GM12878 (cell line): Measurements from ENCODE around the gene STRADB. TPM values are rescaled to one million over a fixed set of nuclear protein-coding genes. Genes with fewer than 3 reads are reported as not detected.

Source experiments
- ATAC-seq: fragments of 200-7000 bp; cut with Tn5 transposase; 3 replicates; pipeline ENCODE4 v1.9.1; 2020; ENCODE audit warnings: mild to moderate bottlenecking, moderate library complexity
- BruUV-seq: library from RNA; stranded (reverse); fragments of 400-500 nt; replicated peaks from 2 replicates; lab custom pipeline; 2021; lab: Mats Ljungman, UMichigan
- CTCF ChIA-PET: fragments of 300-600 bp; sonication (Branson Sonifier 250); formaldehyde crosslinking; extraction: SDS; loops from one replicate; lab custom pipeline; 2021; ENCODE audit warnings: inconsistent platforms; lab: Yijun Ruan, JAX
- POLR2A ChIA-PET: fragments of 350-600 bp; formaldehyde crosslinking; extraction: SDS; loops from one replicate; lab custom pipeline; 2021; ENCODE audit warnings: inconsistent platforms; lab: Charles Lee
- RAD21 ChIA-PET: fragments of 300-600 bp; sonication (Branson Sonifier 250); formaldehyde crosslinking; loops from one replicate; lab custom pipeline; 2023; ENCODE audit warnings: antibody characterized with exemption; ENCODE audit not compliant: unreplicated experiment; lab: Charles Lee
- SMC1A ChIA-PET: fragments of 300-600 bp; sonication (Branson Sonifier 250); formaldehyde crosslinking; loops from one replicate; lab custom pipeline; 2023; ENCODE audit not compliant: unreplicated experiment, uncharacterized antibody; lab: Charles Lee
- DNase-seq: peaks from one replicate; pipeline ENCODE4 v3.0.0-alpha.2; 2011; ENCODE audit warnings: low read depth, low spot score
- FAIRE-seq: peaks from 3 replicates; lab custom pipeline; 2011; peaks lifted over from hg19 to GRCh38; lab: Jason Lieb, UNC
- H2AFZ ChIP-seq: 2 replicates; pipeline ENCODE4 v1.6.0; 2011; ENCODE audit warnings: low read depth, low read length, control low read depth; ENCODE audit not compliant: control insufficient read depth
- H3K27ac ChIP-seq: 2 replicates; pipeline ENCODE4 v1.5.1; 2011; ENCODE audit warnings: control low read depth; ENCODE audit not compliant: control insufficient read depth, insufficient read depth
- H3K27me3 ChIP-seq, 2 experiments: replicated peaks in 1 of 2; 2 replicates each; pipeline versions ENCODE4 v1.6.0 to v1.6.1; 2011; ENCODE audit warnings: low read length in 1 of 2; ENCODE audit not compliant: control insufficient read depth in 2 of 2, insufficient read depth in 2 of 2
- H3K36me3 ChIP-seq, 2 experiments: 2 replicates each; pipeline ENCODE4 v1.5.1; 2011; ENCODE audit warnings: low read length in 1 of 2; ENCODE audit not compliant: control insufficient read depth in 2 of 2, insufficient read depth in 2 of 2
- H3K4me1 ChIP-seq: 2 replicates; pipeline ENCODE4 v1.6.1; 2011; ENCODE audit warnings: mild to moderate bottlenecking, low read length, moderate library complexity, mixed read lengths; ENCODE audit not compliant: control insufficient read depth, insufficient read depth
- H3K4me2 ChIP-seq: 2 replicates; pipeline ENCODE4 v1.6.0; 2011; ENCODE audit warnings: control low read depth; ENCODE audit not compliant: control insufficient read depth, insufficient read depth
- H3K4me3 ChIP-seq: fragments of 200-600 bp; sonication (generic); 2 replicates; pipeline ENCODE4 v1.5.1; 2016
- H3K79me2 ChIP-seq: 2 replicates; pipeline ENCODE4 v1.6.0; 2011; ENCODE audit warnings: low read length; ENCODE audit not compliant: control insufficient read depth, insufficient read depth
- H3K9ac ChIP-seq: 2 replicates; pipeline ENCODE4 v1.8.0; 2011; ENCODE audit warnings: low read length, control low read depth, mixed read lengths; ENCODE audit not compliant: control insufficient read depth, insufficient read depth
- H3K9me3 ChIP-seq: replicated peaks from 3 replicates; pipeline ENCODE4 v1.5.1; 2011; ENCODE audit warnings: mild to moderate bottlenecking, low read length; ENCODE audit not compliant: control insufficient read depth, insufficient read depth
- H4K20me1 ChIP-seq: 2 replicates; pipeline ENCODE4 v1.6.0; 2011; ENCODE audit not compliant: control insufficient read depth, insufficient read depth
- CREM ChIP-seq: IDR thresholded peaks from 2 replicates; pipeline ENCODE4 v1.6.1; 2014; ENCODE audit warnings: antibody characterized with exemption, low read depth
- EED ChIP-seq: sonication (generic); IDR thresholded peaks from 2 replicates; pipeline ENCODE4 v1.6.1; 2016; ENCODE audit warnings: antibody characterized with exemption, low read depth
- EP300 ChIP-seq, 2 experiments: fragments of 150-350 bp in 1 of 2; IDR thresholded peaks; 2 replicates each; pipeline ENCODE4 v1.6.1; 2011 to 2012; ENCODE audit warnings: low read depth in 2 of 2, low read length in 2 of 2, borderline replicate concordance in 1 of 2, improper control_type of control experiment in 1 of 2, inconsistent platforms in 1 of 2; ENCODE audit not compliant: control insufficient read depth in 1 of 2
- JUNB ChIP-seq: IDR thresholded peaks from 2 replicates; pipeline ENCODE4 v1.6.1; 2016; ENCODE audit warnings: antibody characterized with exemption, mild to moderate bottlenecking
- NR2C2 ChIP-seq: IDR thresholded peaks from 2 replicates; pipeline ENCODE4 v1.6.1; 2011; ENCODE audit warnings: borderline replicate concordance, low read depth; ENCODE audit not compliant: control insufficient read depth, insufficient read length
- POLR2AphosphoS2 ChIP-seq: IDR thresholded peaks from 2 replicates; pipeline ENCODE4 v1.6.1; 2011; ENCODE audit warnings: low read depth, mild to moderate bottlenecking, low read length, improper control_type of control experiment, moderate library complexity
- RAD21 ChIP-seq: IDR thresholded peaks from 2 replicates; pipeline ENCODE4 v1.6.1; 2011; ENCODE audit warnings: mild to moderate bottlenecking, low read depth, low read length, moderate library complexity; ENCODE audit not compliant: insufficient read depth
- SMC3 ChIP-seq: IDR thresholded peaks from 2 replicates; pipeline ENCODE4 v1.6.1; 2011; ENCODE audit warnings: low read length, improper control_type of control experiment, borderline replicate concordance
- SRF ChIP-seq, 2 experiments: IDR thresholded peaks; 2 replicates each; pipeline ENCODE4 v1.6.1; 2011; ENCODE audit warnings: low read depth in 2 of 2, low read length in 2 of 2, mild to moderate bottlenecking in 1 of 2, moderate library complexity in 1 of 2
- TCF12 ChIP-seq: IDR thresholded peaks from 2 replicates; pipeline ENCODE4 v1.6.1; 2011; ENCODE audit warnings: low read depth, mild to moderate bottlenecking, low read length
- TCF3 ChIP-seq: IDR thresholded peaks from 2 replicates; pipeline ENCODE4 v1.6.1; 2012; ENCODE audit warnings: low read depth, mild to moderate bottlenecking, low read length, borderline replicate concordance; ENCODE audit not compliant: insufficient read depth
- ZBED1 ChIP-seq: IDR thresholded peaks from 2 replicates; pipeline ENCODE4 v1.6.1; 2016; ENCODE audit warnings: borderline replicate concordance
- ZNF24 ChIP-seq: fragments of 450-650 bp; IDR thresholded peaks from 2 replicates; pipeline ENCODE4 v1.6.1; 2017; ENCODE audit warnings: antibody characterized with exemption, mild to moderate bottlenecking
- ZSCAN29 ChIP-seq: fragments of 450-650 bp; IDR thresholded peaks from 2 replicates; pipeline ENCODE4 v1.6.1; 2017; ENCODE audit warnings: mild to moderate bottlenecking, moderate library complexity
- WGBS: methylation state at CpG from one replicate; pipeline ENCODE4 v1.1.6; 2016; ENCODE audit warnings: low lambda C conversion rate; ENCODE audit not compliant: insufficient replicate concordance, insufficient coverage; ENCODE audit errors: missing lambda C conversion rate; 5-methylcytosine and 5-hydroxymethylcytosine counted together
- in situ Hi-C: fragments of 300-500 bp; cut with MboI; formaldehyde crosslinking; loops from 9 replicates; pipeline ENCODE4 v1.14.3; 2018; ENCODE audit warnings: mixed read lengths
- intact Hi-C: fragments of 100-400 bp; cut with micrococcal nuclease; formaldehyde crosslinking; loops from one replicate; pipeline ENCODE4 v1.14.2; 2022; ENCODE audit not compliant: unreplicated experiment
- polyA plus RNA-seq, 11 experiments: library from polyadenylated mRNA; depleted of rRNA in 4 of 11; unstranded in 6 of 11; stranded (reverse) in 5 of 11; fragments of >200 nt; fragmentation: Nextera tagmentation in 4 of 11; fragmentation: Illumina TruSeq in 1 of 11; extraction: Ambion mirVana in 4 of 11; extraction: Trizol in 1 of 11; gene quantifications; 1 replicate in 1 of 11; 2 replicates in 10 of 11; pipeline versions ENCODE4 v1.2.1 to v1.2.3, GENCODE V29; 2011 to 2016; ENCODE audit warnings: inconsistent platforms in 2 of 11, missing spikeins in 2 of 11, low read depth in 1 of 11
- total RNA-seq, 4 experiments: library from RNA; depleted of rRNA in 3 of 4; stranded (reverse); fragments of >200 nt in 3 of 4; fragmentation: Illumina TruSeq in 1 of 4; extraction: Trizol in 1 of 4; gene quantifications; 2 replicates each; pipeline versions ENCODE4 v1.2.1 to v1.2.3, GENCODE V29; 2013 to 2021
- TF ChIP-seq, protein P1 (sequence below): IDR thresholded peaks from 2 replicates; pipeline ENCODE4 v1.6.1; 2011; ENCODE audit warnings: low read depth, low read length, improper control_type of control experiment, borderline replicate concordance
- TF ChIP-seq, protein P2 (sequence below): IDR thresholded peaks from 2 replicates; pipeline ENCODE4 v1.6.1; 2011; ENCODE audit warnings: borderline replicate concordance, low read depth, mild to moderate bottlenecking, moderate library complexity, low read length; ENCODE audit not compliant: insufficient read depth, poor library complexity, severe bottlenecking

STRADB gene
- total and polyA plus RNA-seq, 10 of the 15 experiments (the other 5 are each of a cell fraction or from before 2014, with no cell fraction given), result 7.6 to 58.3 (median 32.2) TPM

DNA sequence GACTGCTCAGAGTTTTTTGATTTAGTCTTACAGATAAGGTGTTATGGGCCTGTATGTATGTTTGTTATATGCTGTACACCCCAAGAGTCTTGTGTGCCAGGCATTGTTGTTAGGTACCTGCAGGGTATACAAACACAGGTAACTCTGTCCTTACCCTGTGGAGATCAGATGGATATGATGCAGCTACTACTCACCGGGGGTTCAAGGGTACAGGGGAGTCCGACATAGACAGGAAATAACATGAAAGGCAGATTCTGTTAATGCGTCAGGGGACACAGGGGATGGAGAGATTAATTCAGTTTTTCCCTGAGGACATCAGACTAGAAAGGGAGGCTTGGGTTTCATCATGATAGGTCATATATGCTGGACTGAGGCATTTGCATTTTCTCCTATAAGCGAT, 31.6 kb upstream of the STRADB start (continued):
- TF ChIP-seq RAD21 (no peak), ZSCAN29 (no peak), SMC3 (no peak), POLR2AphosphoS2 (no peak)

DNA sequence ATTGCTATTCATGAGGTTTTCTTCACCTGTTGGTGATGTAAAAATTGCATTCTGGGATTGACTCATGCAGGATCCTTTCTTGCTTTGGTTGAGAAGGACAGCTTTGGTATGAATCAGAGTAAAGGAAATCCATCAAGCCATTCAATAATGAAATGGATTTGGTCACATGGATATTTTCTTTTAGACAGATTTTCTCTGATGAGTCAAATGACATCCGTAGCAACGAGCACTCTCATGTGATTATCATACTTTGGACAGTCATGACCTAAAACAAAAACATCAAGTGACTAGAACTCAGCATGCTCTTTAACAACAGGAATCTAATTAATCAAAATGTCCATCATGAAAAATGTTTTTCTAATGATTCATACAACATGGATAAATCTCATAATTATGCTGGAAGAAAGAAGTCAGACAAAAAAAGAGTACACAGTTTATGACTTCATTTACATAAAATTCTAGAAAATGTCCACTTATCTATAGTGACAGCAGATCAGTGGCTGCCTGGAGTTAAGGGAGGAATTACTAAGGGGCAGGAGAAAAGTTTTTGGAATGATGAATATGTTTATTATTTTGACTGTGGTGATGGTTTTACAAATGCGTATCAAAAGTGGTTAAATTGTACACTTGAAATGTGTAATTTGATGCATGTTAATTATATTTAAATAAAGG, 31.0 kb upstream of the STRADB start:
- no peak for DNase-seq
- no peaks in the 10 kb centered on the region for H3K36me3 ChIP-seq
- TF ChIP-seq ZBED1, result no peak
- TF ChIP-seq NR2C2, result no peak
- TF ChIP-seq, protein P1, sequence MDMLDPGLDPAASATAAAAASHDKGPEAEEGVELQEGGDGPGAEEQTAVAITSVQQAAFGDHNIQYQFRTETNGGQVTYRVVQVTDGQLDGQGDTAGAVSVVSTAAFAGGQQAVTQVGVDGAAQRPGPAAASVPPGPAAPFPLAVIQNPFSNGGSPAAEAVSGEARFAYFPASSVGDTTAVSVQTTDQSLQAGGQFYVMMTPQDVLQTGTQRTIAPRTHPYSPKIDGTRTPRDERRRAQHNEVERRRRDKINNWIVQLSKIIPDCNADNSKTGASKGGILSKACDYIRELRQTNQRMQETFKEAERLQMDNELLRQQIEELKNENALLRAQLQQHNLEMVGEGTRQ, result no peak
- TF ChIP-seq, protein P2, sequence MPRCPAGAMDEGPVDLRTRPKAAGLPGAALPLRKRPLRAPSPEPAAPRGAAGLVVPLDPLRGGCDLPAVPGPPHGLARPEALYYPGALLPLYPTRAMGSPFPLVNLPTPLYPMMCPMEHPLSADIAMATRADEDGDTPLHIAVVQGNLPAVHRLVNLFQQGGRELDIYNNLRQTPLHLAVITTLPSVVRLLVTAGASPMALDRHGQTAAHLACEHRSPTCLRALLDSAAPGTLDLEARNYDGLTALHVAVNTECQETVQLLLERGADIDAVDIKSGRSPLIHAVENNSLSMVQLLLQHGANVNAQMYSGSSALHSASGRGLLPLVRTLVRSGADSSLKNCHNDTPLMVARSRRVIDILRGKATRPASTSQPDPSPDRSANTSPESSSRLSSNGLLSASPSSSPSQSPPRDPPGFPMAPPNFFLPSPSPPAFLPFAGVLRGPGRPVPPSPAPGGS, result no peak
- TF ChIP-seq TCF3, result no peak
- no peak for TF ChIP-seq ZNF24
- no peak for TF ChIP-seq TCF12
- TF ChIP-seq SMC3, result no peak
- no peak for TF ChIP-seq SRF (IDR thresholded peaks at IDR 0.05; ENCODE audit: low read depth in 2 of 2, low read length in 2 of 2)
- TF ChIP-seq EP300 (IDR thresholded peaks at IDR 0.05; ENCODE audit: borderline replicate concordance in 1 of 2, control insufficient read depth in 1 of 2, low read depth in 2 of 2, low read length in 2 of 2), result no peak
- TF ChIP-seq CREM, result 0 out of 2 replicates have a peak, but pooled peaks have one; percentile 13
- TF ChIP-seq EED, result no peak
- peak; percentile 68 for TF ChIP-seq JUNB
- TF ChIP-seq, all 136 proteins: peak for 2
- Histone ChIP-seq H3K4me3 (no peak overlapping the region), H3K79me2 (no peaks in the 10 kb centered on the region), H3K27ac (no peak overlapping the region), H3K27me3 (no peaks in the 10 kb centered on the region), H3K4me1 (no peaks in the 10 kb centered on the region), H2AFZ (no peak overlapping the region), H3K4me2 (no peak overlapping the region), H4K20me1 (no peaks in the 10 kb centered on the region), H3K9ac (no peak overlapping the region), H3K9me3 (no peaks in the 10 kb centered on the region)
- CTCF ChIA-PET, result no interaction called here
- POLR2A ChIA-PET, result no interaction called here
- intact Hi-C loops, result no loop called here
- ATAC-seq (no peak), FAIRE-seq (no peak)
- in situ Hi-C loops, result no loop called here
- 43% methylated on average over 3 of the region's 3 CpGs for WGBS
- SMC1A ChIA-PET, result no interaction called here
- no TSS peak for BruUV-seq
- RAD21 ChIA-PET, result no interaction called here
